Effector memory CD4-positive, alpha-beta T cell (primary cell): ENCODE results near the gene C19orf33.
"Not testable (repeated sequence)": the region's sequence is repeated elsewhere in the genome, so short reads cannot be mapped to it uniquely, and the experiment has no call there.

Experiments used
- DNase-seq, 3 donors: peaks; one replicate each; pipeline ENCODE4 v3.0.0-alpha.2; 2020
- H3K27ac ChIP-seq: 2 replicates; pipeline ENCODE4 v1.7.0; 2013; ENCODE audit warnings: mild to moderate bottlenecking, low read length, moderate library complexity; ENCODE audit not compliant: insufficient read depth, poor library complexity, severe bottlenecking
- H3K27me3 ChIP-seq: replicated peaks from 2 replicates; pipeline ENCODE4 v1.7.0; 2013; ENCODE audit warnings: mild to moderate bottlenecking, low read length; ENCODE audit not compliant: insufficient read depth, control insufficient read depth, poor library complexity, severe bottlenecking
- H3K36me3 ChIP-seq: 2 replicates; pipeline ENCODE4 v1.7.0; 2013; ENCODE audit warnings: mild to moderate bottlenecking, low read length, moderate library complexity; ENCODE audit not compliant: control insufficient read depth, insufficient read depth
- H3K4me1 ChIP-seq: 2 replicates; pipeline ENCODE4 v1.7.0; 2013; ENCODE audit warnings: low read length, mild to moderate bottlenecking; ENCODE audit not compliant: control insufficient read depth, insufficient read depth, poor library complexity, severe bottlenecking
- H3K4me3 ChIP-seq: 2 replicates; pipeline ENCODE4 v1.7.0; 2013; ENCODE audit warnings: low read length, low read depth, mild to moderate bottlenecking; ENCODE audit not compliant: insufficient read depth, poor library complexity, severe bottlenecking
- H3K9me3 ChIP-seq: 2 replicates; pipeline ENCODE4 v1.7.0; 2013; ENCODE audit warnings: mild to moderate bottlenecking, low read length, moderate library complexity; ENCODE audit not compliant: control insufficient read depth

The C19orf33 gene

GRCh38 chr19:38336638-38337359, 32.7 kb downstream of the C19orf33 start:
- Histone ChIP-seq H3K9me3 (no peaks in the 10 kb centered on the region), H3K27ac (peak overlapping the region; percentile 73), H3K4me1 (peaks cover 7% of the 10 kb centered on the region), H3K27me3 (no peaks in the 10 kb centered on the region), H3K36me3 (no peaks in the 10 kb centered on the region), H3K4me3 (peak overlapping the region; percentile 62)
- DNase-seq = peak; percentile 90 to 94 (median 94)

- Histone ChIP-seq H3K27me3 (no peaks in the 10 kb centered on the region), H3K4me3 (peak overlapping the region; percentile 62), H3K36me3 (no peaks in the 10 kb centered on the region), H3K27ac (peak overlapping the region; percentile 73), H3K9me3 (no peaks in the 10 kb centered on the region), H3K4me1 (peaks cover 7% of the 10 kb centered on the region)
- no peak for DNase-seq
Observed at GRCh38 chr19:38337360-38337653, 33.3 kb downstream of the C19orf33 start.

- H3K4me3 ChIP-seq, DNase-seq, H3K9me3 ChIP-seq, H3K27ac ChIP-seq, H3K36me3 ChIP-seq, H3K4me1 ChIP-seq, H3K27me3 ChIP-seq: not testable (repeated sequence)
Observed at GRCh38 chr19:38339011-38339410, 35.0 kb downstream of the C19orf33 start.

- Histone ChIP-seq H3K27me3 (no peaks in the 10 kb centered on the region), H3K4me1 (peaks cover 7% of the 10 kb centered on the region), H3K36me3 (no peaks in the 10 kb centered on the region), H3K4me3 (no peak overlapping the region), H3K9me3 (no peaks in the 10 kb centered on the region), H3K27ac (no peak overlapping the region)
- no peak for DNase-seq
Observed at GRCh38 chr19:38340927-38341326, 36.9 kb downstream of the C19orf33 start.

GRCh38 chr19:38346837-38347236, 42.8 kb downstream of the C19orf33 start:
- no peak overlapping the region for H3K4me3 ChIP-seq
- no peaks in the 10 kb centered on the region for H3K4me1 ChIP-seq
- DNase-seq = no peak
- no peaks in the 10 kb centered on the region for H3K36me3 ChIP-seq
- H3K9me3 ChIP-seq = no peaks in the 10 kb centered on the region
- no peaks in the 10 kb centered on the region for H3K27me3 ChIP-seq
- no peak overlapping the region for H3K27ac ChIP-seq

- Histone ChIP-seq H3K9me3 (no peaks in the 10 kb centered on the region), H3K27me3 (no peaks in the 10 kb centered on the region), H3K4me1 (no peaks in the 10 kb centered on the region), H3K4me3 (no peak overlapping the region), H3K36me3 (no peaks in the 10 kb centered on the region), H3K27ac (no peak overlapping the region)
- no peak for DNase-seq
Observed at GRCh38 chr19:38350883-38351282, 46.8 kb downstream of the C19orf33 start.

GRCh38 chr19:38351865-38352395, 47.9 kb downstream of the C19orf33 start:
- no peak overlapping the region for H3K4me3 ChIP-seq
- no peak overlapping the region for H3K27ac ChIP-seq
- no peaks in the 10 kb centered on the region for H3K27me3 ChIP-seq

GRCh38 chr19:38352611-38353010, 48.6 kb downstream of the C19orf33 start:
- H3K4me1 ChIP-seq = no peaks in the 10 kb centered on the region
- H3K27me3 ChIP-seq = no peaks in the 10 kb centered on the region
- no peak for DNase-seq
- H3K9me3 ChIP-seq = no peaks in the 10 kb centered on the region
- no peak overlapping the region for H3K4me3 ChIP-seq
- no peak overlapping the region for H3K27ac ChIP-seq
- no peaks in the 10 kb centered on the region for H3K36me3 ChIP-seq

More at GRCh38 chr19:38351865-38352395, 47.9 kb downstream of the C19orf33 start:
- no peak for DNase-seq
- Histone ChIP-seq H3K36me3 (no peaks in the 10 kb centered on the region), H3K4me1 (no peaks in the 10 kb centered on the region), H3K9me3 (no peaks in the 10 kb centered on the region)
